ENCODE results near the gene ABHD16A. TPM values are rescaled to one million over a fixed set of nuclear protein-coding genes. Genes with fewer than 3 reads are reported as not detected.

Gene ABHD16A
- 10 to 100 TPM; 38.5 to 43.3 (median 40.1) TPM for total RNA-seq

DNA sequence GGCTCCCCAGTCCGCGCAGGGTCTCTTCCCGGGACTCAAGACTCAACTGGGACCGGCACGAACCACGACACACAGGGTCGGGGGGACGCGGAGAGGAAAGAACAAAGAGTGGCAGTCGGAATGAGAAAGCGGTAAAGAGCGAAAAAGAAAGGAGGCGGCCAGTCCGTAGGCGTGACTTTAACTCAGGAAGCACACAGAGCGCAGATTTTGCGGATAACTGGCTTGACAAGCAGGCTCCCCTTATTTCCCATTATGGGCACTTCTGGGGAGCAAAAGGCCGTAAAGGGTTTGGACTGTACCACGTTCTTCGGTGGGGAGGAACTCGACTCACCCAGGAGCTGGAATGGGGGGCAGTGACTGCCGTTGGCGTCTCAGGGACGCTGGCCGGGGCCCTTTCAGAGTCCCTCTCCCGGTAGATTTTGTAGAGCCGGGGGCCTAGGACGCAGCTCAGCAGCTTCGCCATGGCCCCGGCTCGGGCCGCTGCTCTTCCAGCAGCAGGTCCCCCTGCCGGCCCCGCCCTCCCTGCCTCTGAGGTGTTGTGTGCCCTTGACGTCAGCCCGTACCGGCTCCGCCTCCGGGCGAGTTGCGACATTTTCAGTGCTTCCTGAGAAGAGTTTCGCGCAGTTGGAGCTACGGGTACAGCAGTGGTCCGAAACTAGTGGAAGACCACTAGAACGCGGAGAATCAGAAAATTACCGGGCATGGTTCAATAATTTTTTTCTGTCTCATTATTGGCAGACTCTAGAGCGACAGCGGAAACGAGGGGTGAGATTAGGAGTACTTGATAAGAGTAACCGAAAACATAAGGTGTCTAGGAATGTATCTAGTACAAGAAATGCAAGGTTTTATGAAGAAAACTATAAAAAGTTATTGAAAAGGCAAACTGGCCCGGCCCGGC is at the start of gene ABHD16A:
Gene ABHD16A, minus strand, starts transcription at position 506 of the 898 bp plus-strand sequence. Its CDS starts 43 bp downstream, at position 463.
- peak; percentile 88 for DNase-seq
- peaks cover 0 to 32% (median 4%) of the 10 kb centered on the region in 3 donors for H3K36me3 ChIP-seq
- H3K4me3 ChIP-seq, result peak within 1 kb of the TSS; percentile 64 to 96 (median 81)
- H3K27me3 ChIP-seq, result no peaks in the 10 kb centered on the region
- H3K27ac ChIP-seq, result peak within 1 kb of the TSS; percentile 96 to 99 (median 99)
- peaks cover 14 to 43% (median 21%) of the 10 kb centered on the region in 3 donors for H3K4me1 ChIP-seq
- intact Hi-C loops (cut with DNase I), result no loop called here
- H3K9me3 ChIP-seq, result no peaks in the 10 kb centered on the region
- 0 to 1% methylated on average over 24 to 42 of the region's 54 CpGs for WGBS, 2 donors
- TF ChIP-seq, protein P1, sequence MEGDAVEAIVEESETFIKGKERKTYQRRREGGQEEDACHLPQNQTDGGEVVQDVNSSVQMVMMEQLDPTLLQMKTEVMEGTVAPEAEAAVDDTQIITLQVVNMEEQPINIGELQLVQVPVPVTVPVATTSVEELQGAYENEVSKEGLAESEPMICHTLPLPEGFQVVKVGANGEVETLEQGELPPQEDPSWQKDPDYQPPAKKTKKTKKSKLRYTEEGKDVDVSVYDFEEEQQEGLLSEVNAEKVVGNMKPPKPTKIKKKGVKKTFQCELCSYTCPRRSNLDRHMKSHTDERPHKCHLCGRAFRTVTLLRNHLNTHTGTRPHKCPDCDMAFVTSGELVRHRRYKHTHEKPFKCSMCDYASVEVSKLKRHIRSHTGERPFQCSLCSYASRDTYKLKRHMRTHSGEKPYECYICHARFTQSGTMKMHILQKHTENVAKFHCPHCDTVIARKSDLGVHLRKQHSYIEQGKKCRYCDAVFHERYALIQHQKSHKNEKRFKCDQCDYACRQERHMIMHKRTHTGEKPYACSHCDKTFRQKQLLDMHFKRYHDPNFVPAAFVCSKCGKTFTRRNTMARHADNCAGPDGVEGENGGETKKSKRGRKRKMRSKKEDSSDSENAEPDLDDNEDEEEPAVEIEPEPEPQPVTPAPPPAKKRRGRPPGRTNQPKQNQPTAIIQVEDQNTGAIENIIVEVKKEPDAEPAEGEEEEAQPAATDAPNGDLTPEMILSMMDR (IDR thresholded peaks at IDR 0.05), result peak in 4 of 6 experiments; percentile 25 to 42 (median 34)
- TF ChIP-seq POLR2A (IDR thresholded peaks at IDR 0.05), result peak in 3 of 4 donors; percentile 93 to 99 (median 98)

DNA sequence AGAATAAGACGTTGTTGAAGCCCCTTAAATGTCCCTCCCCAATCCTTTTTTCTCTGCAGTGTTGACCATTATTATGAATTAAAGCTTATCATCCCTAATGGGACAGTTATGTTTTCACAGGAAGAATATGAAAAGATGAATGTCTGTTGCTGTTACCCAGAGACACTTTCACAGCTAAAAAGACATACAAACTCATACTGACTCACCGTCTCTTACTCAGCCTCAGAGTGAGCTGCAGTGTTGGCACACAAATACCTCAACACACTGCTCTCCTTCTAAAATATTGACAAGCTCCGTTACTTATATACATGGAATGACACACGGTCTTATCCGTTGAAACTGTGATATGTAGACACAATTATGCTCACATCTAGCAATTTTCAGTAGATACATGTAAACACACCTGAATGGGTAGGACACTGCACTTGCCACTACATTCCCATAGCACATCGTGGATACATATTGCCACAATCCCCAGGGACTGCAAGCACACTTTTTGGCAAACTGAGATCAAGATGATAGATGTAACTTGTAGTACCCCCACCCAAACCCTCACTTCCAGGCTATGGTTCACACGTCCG is 49.7 kb upstream of the ABHD16A start:
- H3K27ac ChIP-seq, result no peak overlapping the region
- TF ChIP-seq, protein P1 (IDR thresholded peaks at IDR 0.05), result no peak
- no peak for TF ChIP-seq POLR2A (IDR thresholded peaks at IDR 0.05)

GRCh38 chr6:31750411-31751022 is 47.4 kb upstream of the ABHD16A start:
- intact Hi-C loops (cut with DNase I), result no loop called here
- Histone ChIP-seq H3K36me3 (peaks cover 0 to 11% (median 0%) of the 10 kb centered on the region in 3 donors), H3K27ac (no peak overlapping the region), H3K9me3 (no peaks in the 10 kb centered on the region), H3K4me1 (no peaks in the 10 kb centered on the region), H3K27me3 (no peaks in the 10 kb centered on the region), H3K4me3 (no peak overlapping the region)
- TF ChIP-seq, protein P1 (IDR thresholded peaks at IDR 0.05), result no peak
- no peak for TF ChIP-seq POLR2A (IDR thresholded peaks at IDR 0.05)
- no peak for DNase-seq
- WGBS, 2 donors, result 88 to 91% methylated on average over 7 of the region's 7 CpGs

More for the DNA sequence above, 49.7 kb upstream of the ABHD16A start:
- DNase-seq, result no peak
- Histone ChIP-seq H3K9me3 (no peaks in the 10 kb centered on the region), H3K4me1 (no peaks in the 10 kb centered on the region), H3K36me3 (peaks cover 0 to under 1% (median 0%) of the 10 kb centered on the region in 3 donors), H3K4me3 (no peak overlapping the region), H3K27me3 (no peaks in the 10 kb centered on the region)
- WGBS, 2 donors, result 57 to 83% methylated on average over 8 of the region's 8 CpGs
- intact Hi-C loops (cut with DNase I), result no loop called here

GRCh38 chr6:31749301-31750036 is 46.3 kb upstream of the ABHD16A start:
- H3K4me3 ChIP-seq, result no peak overlapping the region
- no peaks in the 10 kb centered on the region for H3K9me3 ChIP-seq
- TF ChIP-seq, protein P1 (IDR thresholded peaks at IDR 0.05), result no peak
- no peak for TF ChIP-seq POLR2A (IDR thresholded peaks at IDR 0.05)
- WGBS, 2 donors, result 88 to 90% methylated on average over 5 to 8 of the region's 8 CpGs
- H3K27ac ChIP-seq, result no peak overlapping the region
- no peaks in the 10 kb centered on the region for H3K27me3 ChIP-seq
- no peaks in the 10 kb centered on the region for H3K4me1 ChIP-seq
- no peak for DNase-seq
- peaks cover 0 to 11% (median 0%) of the 10 kb centered on the region in 3 donors for H3K36me3 ChIP-seq
- intact Hi-C loops (cut with DNase I), result no loop called here
